Loucy (cell line): ENCODE data around the gene FAM53B.

Experiments
- H2AFZ ChIP-seq: fragments of 200-600 bp; sonication (generic); 2 replicates; pipeline ENCODE4 v1.6.0; 2016; ENCODE audit warnings: antibody characterized with exemption, mild to moderate bottlenecking, low read length, moderate library complexity
- H3F3A ChIP-seq: fragments of 200-600 bp; 2 replicates; pipeline ENCODE4 v1.6.0; 2016; ENCODE audit warnings: antibody characterized with exemption, low read depth, mild to moderate bottlenecking
- H3K27me3 ChIP-seq: fragments of 200-600 bp; sonication (generic); 2 replicates; pipeline ENCODE4 v1.6.1; 2014; ENCODE audit warnings: low read length, mild to moderate bottlenecking; ENCODE audit not compliant: insufficient read depth, poor library complexity, severe bottlenecking
- H3K36me3 ChIP-seq: fragments of 200-600 bp; sonication (generic); 2 replicates; pipeline ENCODE4 v1.6.1; 2016; ENCODE audit warnings: low read length; ENCODE audit not compliant: insufficient read depth
- H3K4me1 ChIP-seq: fragments of 200-600 bp; sonication (generic); 2 replicates; pipeline ENCODE4 v1.5.1; 2014; ENCODE audit warnings: low read length, mild to moderate bottlenecking; ENCODE audit not compliant: insufficient read depth, poor library complexity, severe bottlenecking
- H3K4me2 ChIP-seq: fragments of 200-600 bp; sonication (generic); 2 replicates; pipeline ENCODE4 v1.6.0; 2014; ENCODE audit warnings: antibody characterized with exemption, low read length, low read depth, mild to moderate bottlenecking; ENCODE audit not compliant: poor library complexity, severe bottlenecking
- H3K4me3 ChIP-seq: fragments of 200-600 bp; sonication (generic); 2 replicates; pipeline ENCODE4 v1.5.1; 2014; ENCODE audit warnings: low read length, mild to moderate bottlenecking, mixed read lengths; ENCODE audit not compliant: poor library complexity, severe bottlenecking
- H3K79me2 ChIP-seq: fragments of 200-600 bp; sonication (generic); 2 replicates; pipeline ENCODE4 v1.6.1; 2014; ENCODE audit warnings: low read length; ENCODE audit not compliant: insufficient read depth
- H3K9ac ChIP-seq: fragments of 200-600 bp; sonication (generic); 2 replicates; pipeline ENCODE4 v1.6.0; 2014; ENCODE audit warnings: mild to moderate bottlenecking, low read depth, low read length, moderate library complexity; ENCODE audit not compliant: poor library complexity, severe bottlenecking
- H3K9me2 ChIP-seq: fragments of 200-600 bp; sonication (generic); replicated peaks from 2 replicates; pipeline ENCODE4 v1.6.1; 2016; ENCODE audit warnings: low read depth, low read length, mixed read lengths
- H3K9me3 ChIP-seq: fragments of 200-600 bp; sonication (generic); 2 replicates; pipeline ENCODE4 v1.6.1; 2014; ENCODE audit warnings: mild to moderate bottlenecking, antibody characterized with exemption, low read length, low read depth; ENCODE audit not compliant: insufficient read depth
- H4K20me1 ChIP-seq: fragments of 200-600 bp; sonication (generic); 2 replicates; pipeline ENCODE4 v1.6.0; 2014; ENCODE audit warnings: antibody characterized with exemption, low read length, mild to moderate bottlenecking; ENCODE audit not compliant: insufficient read depth, poor library complexity, severe bottlenecking
- CTCF ChIP-seq: fragments of 200-600 bp; sonication (generic); conservative IDR thresholded peaks from 2 replicates; pipeline ENCODE4 v1.5.1; 2014; ENCODE audit warnings: mild to moderate bottlenecking, antibody characterized with exemption, low read length
- EZH2phosphoT487 ChIP-seq: fragments of 200-600 bp; IDR thresholded peaks from 2 replicates; pipeline ENCODE4 v1.6.1; 2018; ENCODE audit warnings: antibody characterized with exemption, mild to moderate bottlenecking, moderate library complexity, borderline replicate concordance

Gene FAM53B

GRCh38 chr10:124725791-124726190, 18.4 kb downstream of the FAM53B start:
- Histone ChIP-seq H3K79me2 (peaks cover 90% of the 10 kb centered on the region), H3K9me3 (no peaks in the 10 kb centered on the region), H3K36me3 (peaks cover 7% of the 10 kb centered on the region; the same call in 1 of the 2 replicates), H3F3A (no peaks in the 10 kb centered on the region), H2AFZ (no peak overlapping the region), H3K4me1 (peaks cover 29% of the 10 kb centered on the region), H3K4me2 (no peak overlapping the region), H4K20me1 (peaks cover 52% of the 10 kb centered on the region), H3K9ac (no peak overlapping the region), H3K4me3 (no peak overlapping the region), H3K9me2 (no peaks in the 10 kb centered on the region), H3K27me3 (no peaks in the 10 kb centered on the region)
- TF ChIP-seq CTCF = no peak
- TF ChIP-seq EZH2phosphoT487 = no peak

- H3K9ac ChIP-seq = no peak overlapping the region
- H3F3A ChIP-seq = no peaks in the 10 kb centered on the region
- peaks cover 7% of the 10 kb centered on the region; the same call in 1 of the 2 replicates for H3K36me3 ChIP-seq
- H3K9me3 ChIP-seq = no peaks in the 10 kb centered on the region
- H3K27me3 ChIP-seq = no peaks in the 10 kb centered on the region
- no peak overlapping the region for H2AFZ ChIP-seq
- TF ChIP-seq CTCF (no peak), EZH2phosphoT487 (no peak)
- H4K20me1 ChIP-seq = peaks cover 52% of the 10 kb centered on the region
- H3K79me2 ChIP-seq = peaks cover 90% of the 10 kb centered on the region
- H3K4me1 ChIP-seq = peaks cover 29% of the 10 kb centered on the region
- H3K4me3 ChIP-seq = no peak overlapping the region
- no peak overlapping the region for H3K4me2 ChIP-seq
- no peaks in the 10 kb centered on the region for H3K9me2 ChIP-seq
Observed at GRCh38 chr10:124725171-124725631, 19.0 kb downstream of the FAM53B start.

- Histone ChIP-seq H3K9me3 (no peaks in the 10 kb centered on the region), H2AFZ (no peak overlapping the region), H4K20me1 (peaks cover 48% of the 10 kb centered on the region), H3K9ac (no peak overlapping the region), H3K27me3 (no peaks in the 10 kb centered on the region), H3K36me3 (peaks cover 7% of the 10 kb centered on the region; the same call in 1 of the 2 replicates), H3K4me2 (no peak overlapping the region), H3F3A (no peaks in the 10 kb centered on the region), H3K4me3 (no peak overlapping the region), H3K9me2 (no peaks in the 10 kb centered on the region), H3K79me2 (peaks cover 90% of the 10 kb centered on the region), H3K4me1 (peaks cover 29% of the 10 kb centered on the region)
- TF ChIP-seq CTCF (no peak), EZH2phosphoT487 (no peak)
Observed at GRCh38 chr10:124724279-124725027, 19.7 kb downstream of the FAM53B start.
